Measurements from ENCODE around the gene HGF.

DNA sequence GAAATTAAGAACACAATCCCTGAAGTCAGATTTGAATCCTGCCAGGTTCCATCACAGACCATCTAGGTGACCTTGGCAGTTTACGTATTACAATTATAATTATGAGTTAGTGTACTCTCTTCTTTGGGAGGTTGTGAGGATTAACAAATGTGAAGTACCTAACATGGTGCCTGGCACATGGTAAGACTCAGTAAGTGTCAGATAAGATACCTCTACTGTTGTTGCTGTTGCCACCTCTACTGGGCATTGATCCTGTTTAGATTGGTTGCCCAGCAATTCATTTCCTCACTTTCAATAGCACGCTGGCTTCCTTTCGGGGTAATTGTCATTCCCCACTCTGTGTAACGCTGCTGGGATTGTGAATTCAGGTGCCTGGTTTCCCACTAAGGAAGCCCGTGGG lies 31.7 kb upstream of the HGF start:
- TF ChIP-seq, protein P1, sequence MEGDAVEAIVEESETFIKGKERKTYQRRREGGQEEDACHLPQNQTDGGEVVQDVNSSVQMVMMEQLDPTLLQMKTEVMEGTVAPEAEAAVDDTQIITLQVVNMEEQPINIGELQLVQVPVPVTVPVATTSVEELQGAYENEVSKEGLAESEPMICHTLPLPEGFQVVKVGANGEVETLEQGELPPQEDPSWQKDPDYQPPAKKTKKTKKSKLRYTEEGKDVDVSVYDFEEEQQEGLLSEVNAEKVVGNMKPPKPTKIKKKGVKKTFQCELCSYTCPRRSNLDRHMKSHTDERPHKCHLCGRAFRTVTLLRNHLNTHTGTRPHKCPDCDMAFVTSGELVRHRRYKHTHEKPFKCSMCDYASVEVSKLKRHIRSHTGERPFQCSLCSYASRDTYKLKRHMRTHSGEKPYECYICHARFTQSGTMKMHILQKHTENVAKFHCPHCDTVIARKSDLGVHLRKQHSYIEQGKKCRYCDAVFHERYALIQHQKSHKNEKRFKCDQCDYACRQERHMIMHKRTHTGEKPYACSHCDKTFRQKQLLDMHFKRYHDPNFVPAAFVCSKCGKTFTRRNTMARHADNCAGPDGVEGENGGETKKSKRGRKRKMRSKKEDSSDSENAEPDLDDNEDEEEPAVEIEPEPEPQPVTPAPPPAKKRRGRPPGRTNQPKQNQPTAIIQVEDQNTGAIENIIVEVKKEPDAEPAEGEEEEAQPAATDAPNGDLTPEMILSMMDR (IDR thresholded peaks at IDR 0.05): no peak
- TF ChIP-seq POLR2A (IDR thresholded peaks at IDR 0.05): no peak

Measured in uterus (tissue), 2 donors.